Ovary (tissue), 10 donors: ENCODE measurements around the gene ZFHX2. TPM values are rescaled to one million over a fixed set of nuclear protein-coding genes. Genes with fewer than 3 reads are reported as not detected.
"Not testable (repeated sequence)": the region's sequence is repeated elsewhere in the genome, so short reads cannot be mapped to it uniquely, and the experiment has no call there.

Experiments
- DNase-seq, 5 donors: peaks; one replicate each; pipeline ENCODE4 v3.0.0-alpha.2; 2019 to 2020
- H3K27ac ChIP-seq, 2 donors: fragments of 200-600 bp; one replicate each; pipeline versions ENCODE4 v1.5.1 to v1.8.0; 2019 to 2022
- H3K27me3 ChIP-seq: fragments of 200-600 bp; one replicate; pipeline ENCODE4 v1.8.0; 2022
- H3K36me3 ChIP-seq: fragments of 200-600 bp; sonication (generic); one replicate; pipeline ENCODE4 v1.5.1; 2019
- H3K4me1 ChIP-seq: one replicate; pipeline ENCODE4 v1.8.1; 2013; ENCODE audit warnings: mild to moderate bottlenecking, moderate library complexity; ENCODE audit not compliant: insufficient read depth
- H3K4me3 ChIP-seq: fragments of 200-600 bp; sonication (generic); one replicate; pipeline ENCODE4 v1.5.1; 2017
- H3K9me3 ChIP-seq, 2 donors: fragments of 200-600 bp in 1 of 2; sonication (generic) in 1 of 2; one replicate each; pipeline versions ENCODE4 v1.5.1 to v1.8.1; 2013 to 2019; ENCODE audit warnings: mild to moderate bottlenecking in 1 of 2, moderate library complexity in 1 of 2
- CTCF ChIP-seq, 3 donors: fragments of 450-650 bp in 2 of 3; fragments of 200-600 bp in 1 of 3; IDR thresholded peaks; one replicate each; pipeline versions ENCODE4 v1.5.1 to v1.8.0; 2016 to 2022; ENCODE audit warnings: antibody characterized with exemption in 3 of 3, mild to moderate bottlenecking in 1 of 3
- EP300 ChIP-seq: sonication (generic); formaldehyde crosslinking; IDR thresholded peaks from one replicate; pipeline ENCODE4 v1.6.1; 2017; ENCODE audit warnings: antibody characterized with exemption
- POLR2A ChIP-seq: fragments of 450-650 bp; IDR thresholded peaks from one replicate; pipeline ENCODE4 v1.6.1; 2017; ENCODE audit warnings: antibody characterized with exemption, mild to moderate bottlenecking, moderate library complexity
- WGBS, 3 donors: extraction: QIAGEN DNeasy Blood & Tissue Kit in 1 of 3; methylation state at CpG; one replicate each; pipeline versions ENCODE4 v1.1.5 to v1.1.7; 2013 to 2017; 5-methylcytosine and 5-hydroxymethylcytosine counted together
- intact Hi-C, 4 donors: fragments of 100-400 bp; cut with DNase I; formaldehyde crosslinking; loops; one replicate each; pipeline versions ENCODE4 v1.11.0 to v1.15.1; 2022 to 2023
- long read RNA-seq, 3 donors: library from polyadenylated mRNA in 2 of 3; unstranded in 2 of 3; transcript quantifications; one replicate each; pipeline ENCODE4 v2.0.0 and lab custom pipeline, GENCODE V29; 2021 to 2026
- polyA plus RNA-seq, 2 donors: library from polyadenylated mRNA; stranded (reverse); fragments of 200-250 nt in 1 of 2; fragments of 350-450 nt in 1 of 2; fragmentation: Illumina TruSeq in 1 of 2; extraction: RNeasy Lipid Tissue Mini Kit (QIAGEN cat#74804) in 1 of 2; gene quantifications; one replicate each; pipeline ENCODE4 v1.2.3, GENCODE V29; 2013 to 2014
- total RNA-seq, 7 donors: library from RNA; depleted of rRNA in 2 of 7; stranded (reverse); fragments of >200 nt in 2 of 7; fragmentation: NEBNext Ultra II Directional in 3 of 7; extraction: Animal tissue kit (Norgen Biotek cat#: 25700) in 3 of 7; gene quantifications; one replicate each; pipeline versions ENCODE4 v1.1.0 to v1.2.4, GENCODE V29; 2016 to 2023
- donor health status: DM: no; HTN: no; CAD: no; lungs with moderate emphysema.
- donor health status: DM: no; HTN: no; CAD: no.
- donor health status: Bipolar disorder and iron deficiency.
- donor health status: DM: yes; HTN: yes; CAD: no.
- donor health status: DM: no; HTN: no; CAD: no.
- donor health status: DM: yes; HTN: yes; CAD: no.

The ZFHX2 gene
- total RNA-seq (1 to 10 TPM in 5 of 7 donors, under 1 TPM in 2; 0.48 to 2.3 (median 2.0) TPM), polyA plus RNA-seq (under 1 TPM; 0.34 to 0.63 TPM)
- long read RNA-seq, donor 1, partial matches to known transcripts: 0 of 10 reads
- long read RNA-seq, donor 1, other reads (novel, unspliced or antisense): 10 of 10 reads
- long read RNA-seq, donor 2: 0 reads
- long read RNA-seq, donor 3, partial matches to known transcripts: 0 of 2 reads
- long read RNA-seq, donor 3, other reads (novel, unspliced or antisense): 2 of 2 reads

- H3K27me3 ChIP-seq: no peaks in the 10 kb centered on the region
- H3K36me3 ChIP-seq: no peaks in the 10 kb centered on the region
- peak within 1 kb of the TSS; percentile 46 for H3K4me3 ChIP-seq
- intact Hi-C loops: loop anchor here in 1 of 4 donors (10.0 kb wide), 1 partner anchor 227 kb away; the partner anchor contains the start of gene PABPN1
- 0 to 1% (median 1%) methylated on average over 49 of the region's 49 CpGs for WGBS, 3 donors
- no peak within 1 kb of the TSS for H3K27ac ChIP-seq
- peak in 3 of 5 donors; percentile 58 to 70 (median 70) for DNase-seq
- TF ChIP-seq EP300 (no peak), POLR2A (no peak), CTCF (IDR thresholded peaks at IDR 0.05) (no peak)
- H3K4me1 ChIP-seq: peaks cover 3% of the 10 kb centered on the region
- no peaks in the 10 kb centered on the region for H3K9me3 ChIP-seq
These were observed at the start of gene ZFHX2 for GRCh38 chr14:23551266-23552028. Gene ZFHX2, minus strand, starts transcription at chr14:23551765. Its CDS starts 16,440 bp downstream, at chr14:23535325.

GRCh38 chr14:23600806-23601205 is 49.2 kb upstream of the ZFHX2 start:
- TF ChIP-seq EP300: no peak
- Histone ChIP-seq H3K36me3 (no peaks in the 10 kb centered on the region), H3K4me3 (no peak overlapping the region), H3K27ac (no peak overlapping the region), H3K4me1 (no peaks in the 10 kb centered on the region), H3K9me3 (no peaks in the 10 kb centered on the region), H3K27me3 (no peaks in the 10 kb centered on the region)
- intact Hi-C loops: no loop called here
- WGBS, 3 donors: 96 to 100% (median 97%) methylated on average over 1 of the region's 1 CpG
- no peak for DNase-seq

- Histone ChIP-seq H3K4me1 (no peaks in the 10 kb centered on the region), H3K27ac (no peak overlapping the region), H3K36me3 (no peaks in the 10 kb centered on the region), H3K27me3 (no peaks in the 10 kb centered on the region), H3K9me3 (no peaks in the 10 kb centered on the region), H3K4me3 (no peak overlapping the region)
- DNase-seq: no peak
- TF ChIP-seq CTCF (IDR thresholded peaks at IDR 0.05) (no peak), POLR2A (no peak), EP300 (no peak)
- intact Hi-C loops: no loop called here
- 89 to 90% (median 90%) methylated on average over 2 of the region's 2 CpGs for WGBS, 3 donors
These were observed 48.8 kb upstream of the ZFHX2 start for GRCh38 chr14:23600322-23600707.

- H3K27ac ChIP-seq, H3K4me1 ChIP-seq, H3K36me3 ChIP-seq, DNase-seq, H3K4me3 ChIP-seq, H3K9me3 ChIP-seq, intact Hi-C loops, H3K27me3 ChIP-seq: not testable (repeated sequence)
- WGBS, 3 donors: 82 to 95% (median 87%) methylated on average over 3 of the region's 3 CpGs
These were observed 42.6 kb upstream of the ZFHX2 start for GRCh38 chr14:23594191-23594590.

- no peaks in the 10 kb centered on the region for H3K9me3 ChIP-seq
- intact Hi-C loops: no loop called here
- WGBS, 3 donors: 87 to 92% (median 89%) methylated on average over 4 of the region's 4 CpGs
- TF ChIP-seq POLR2A (no peak), CTCF (IDR thresholded peaks at IDR 0.05) (no peak), EP300 (no peak)
- no peak overlapping the region for H3K4me3 ChIP-seq
- no peak for DNase-seq
- no peak overlapping the region for H3K27ac ChIP-seq
- H3K36me3 ChIP-seq: no peaks in the 10 kb centered on the region
- no peaks in the 10 kb centered on the region for H3K27me3 ChIP-seq
- H3K4me1 ChIP-seq: no peaks in the 10 kb centered on the region
These were observed 38.6 kb upstream of the ZFHX2 start for GRCh38 chr14:23590198-23590597.
